Keratinocyte (primary cell): Measurements from ENCODE around the gene NLRC3. TPM values are rescaled to one million over a fixed set of nuclear protein-coding genes. Genes with fewer than 3 reads are reported as not detected.
"Not testable (repeated sequence)": the region's sequence is repeated elsewhere in the genome, so short reads cannot be mapped to it uniquely, and the experiment has no call there.

Source experiments
- DNase-seq: peaks from one replicate; pipeline ENCODE4 v3.0.0-alpha.2; 2011; ENCODE audit warnings: low read depth, missing footprints, low spot score
- FAIRE-seq: peaks from 2 replicates; lab custom pipeline; 2011; peaks lifted over from hg19 to GRCh38; lab: Jason Lieb, UNC
- H2AFZ ChIP-seq: 2 replicates; pipeline ENCODE4 v1.6.0; 2012; ENCODE audit warnings: low read length, control low read depth, inconsistent platforms; ENCODE audit not compliant: control insufficient read depth
- H3K27ac ChIP-seq: 2 replicates; pipeline ENCODE4 v1.5.1; 2011; ENCODE audit warnings: low read length; ENCODE audit not compliant: control insufficient read depth, insufficient read depth
- H3K27me3 ChIP-seq: 3 replicates; pipeline ENCODE4 v1.6.0; 2011; ENCODE audit warnings: low read length; ENCODE audit not compliant: control insufficient read depth, insufficient read depth; ENCODE audit errors: extremely low read depth
- H3K36me3 ChIP-seq, 2 experiments: 2 replicates in 1 of 2; 3 replicates in 1 of 2; pipeline ENCODE4 v1.5.1; 2011; ENCODE audit warnings: low read length in 2 of 2, mild to moderate bottlenecking in 1 of 2; ENCODE audit not compliant: control insufficient read depth in 2 of 2, insufficient read depth in 2 of 2; ENCODE audit errors: extremely low read depth in 1 of 2
- H3K4me1 ChIP-seq: 3 replicates; pipeline ENCODE4 v1.5.1; 2011; ENCODE audit warnings: low read length; ENCODE audit not compliant: control insufficient read depth, insufficient read depth; ENCODE audit errors: extremely low read depth
- H3K4me2 ChIP-seq: 3 replicates; pipeline ENCODE4 v1.6.0; 2011; ENCODE audit warnings: low read depth, low read length; ENCODE audit not compliant: control insufficient read depth, insufficient read depth; ENCODE audit errors: extremely low read depth
- H3K4me3 ChIP-seq, 3 experiments: fragments of 200-600 bp in 1 of 3; sonication (generic) in 1 of 3; 2 replicates in 2 of 3; 3 replicates in 1 of 3; pipeline ENCODE4 v1.5.1; 2011 to 2016; ENCODE audit warnings: low read length in 3 of 3, mild to moderate bottlenecking in 3 of 3, control low read depth in 2 of 3, inconsistent platforms in 1 of 3, low read depth in 1 of 3, mixed read lengths in 1 of 3, mixed run types in 1 of 3, moderate library complexity in 1 of 3; ENCODE audit not compliant: control insufficient read depth in 2 of 3, insufficient read depth in 2 of 3; ENCODE audit errors: extremely low read depth in 1 of 3
- H3K79me2 ChIP-seq: 2 replicates; pipeline ENCODE4 v1.6.0; 2012; ENCODE audit warnings: low read length; ENCODE audit not compliant: control insufficient read depth, insufficient read depth
- H3K9ac ChIP-seq: 3 replicates; pipeline ENCODE4 v1.6.0; 2011; ENCODE audit warnings: low read length; ENCODE audit not compliant: control insufficient read depth, insufficient read depth; ENCODE audit errors: extremely low read depth
- H3K9me1 ChIP-seq: 3 replicates; pipeline ENCODE4 v1.6.0; 2011; ENCODE audit warnings: low read length; ENCODE audit not compliant: control insufficient read depth, insufficient read depth; ENCODE audit errors: extremely low read depth
- H3K9me3 ChIP-seq: 2 replicates; pipeline ENCODE4 v1.5.1; 2012; ENCODE audit warnings: low read depth, low read length; ENCODE audit not compliant: control insufficient read depth
- H4K20me1 ChIP-seq: 3 replicates; pipeline ENCODE4 v1.6.0; 2011; ENCODE audit warnings: low read length; ENCODE audit not compliant: control insufficient read depth, insufficient read depth; ENCODE audit errors: extremely low read depth
- EZH2 ChIP-seq: IDR thresholded peaks from one replicate; pipeline ENCODE4 v1.6.1; 2012; ENCODE audit warnings: inconsistent platforms, mild to moderate bottlenecking, low read length, moderate library complexity
- dilution Hi-C: fragments of 300-500 bp; cut with MboI; formaldehyde crosslinking; loops from one replicate; pipeline ENCODE4 v1.7.0; 2020; ENCODE audit warnings: low sequenced_read_pairs; ENCODE audit not compliant: extremely low pct_ligation_motif_present
- polyA plus RNA-seq, 5 experiments: library from polyadenylated mRNA; depleted of rRNA in 3 of 5; stranded (reverse) in 3 of 5; stranded (forward) in 1 of 5; unstranded in 1 of 5; fragments of >200 nt; gene quantifications; 1 replicate in 1 of 5; 2 replicates in 3 of 5; 3 replicates in 1 of 5; pipeline versions ENCODE4 v1.2.1 to v1.2.3, GENCODE V29; 2011 to 2012; ENCODE audit warnings: missing spikeins in 2 of 5, low read depth in 1 of 5, low replicate concordance in 1 of 5
- TF ChIP-seq, protein P1 (sequence below), 3 experiments: IDR thresholded peaks in 1 of 3; conservative IDR thresholded peaks in 1 of 3; optimal IDR thresholded peaks in 1 of 3; 2 replicates in 2 of 3; 3 replicates in 1 of 3; pipeline versions ENCODE3 to v1.5.1; 2011; ENCODE audit warnings: low read length in 3 of 3, mild to moderate bottlenecking in 3 of 3, moderate library complexity in 2 of 3, control low read depth in 1 of 3, inconsistent platforms in 1 of 3; ENCODE audit not compliant: insufficient read depth in 2 of 3; ENCODE audit errors: extremely low read depth in 1 of 3

The NLRC3 gene
- polyA plus RNA-seq, 1 donor (not counting 4 experiments of a cell fraction or from before 2014, with no cell fraction given), result not detected

DNA sequence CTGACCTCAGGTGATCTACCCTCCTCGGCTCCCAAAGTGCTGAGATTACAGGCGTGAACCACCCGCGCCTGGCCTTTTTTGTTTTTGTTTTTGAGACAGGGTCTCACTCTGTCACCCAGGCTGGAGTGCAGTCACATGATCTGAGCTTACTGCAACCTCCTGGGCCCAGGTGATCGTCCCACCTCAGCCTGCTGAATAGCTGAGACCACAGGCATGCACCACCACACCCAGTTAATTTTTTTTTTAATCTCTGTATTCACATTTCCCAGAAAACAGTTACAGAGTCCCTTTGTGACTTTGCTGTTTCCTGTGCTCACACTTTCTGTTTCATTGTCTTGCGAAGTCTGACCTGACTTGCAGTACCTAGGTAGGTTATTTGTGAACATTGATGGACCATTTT, 73.7 kb downstream of the NLRC3 start:
- peak overlapping the region; percentile 13 for H3K27ac ChIP-seq
- no peaks in the 10 kb centered on the region for H4K20me1 ChIP-seq
- peaks cover 2 to 3% of the 10 kb centered on the region in 2 experiments for H3K36me3 ChIP-seq
- H3K9ac ChIP-seq, result no peak overlapping the region
- H3K4me1 ChIP-seq, result peaks cover 11% of the 10 kb centered on the region
- FAIRE-seq (no peak), DNase-seq (no peak)
- peaks cover 2% of the 10 kb centered on the region for H3K9me1 ChIP-seq
- H3K79me2 ChIP-seq, result peaks cover 5% of the 10 kb centered on the region
- H3K9me3 ChIP-seq, result no peaks in the 10 kb centered on the region
- H3K4me3 ChIP-seq, result no peak overlapping the region
- peak overlapping the region; percentile 39 for H2AFZ ChIP-seq
- H3K4me2 ChIP-seq, result no peak overlapping the region
- TF ChIP-seq, protein P1, sequence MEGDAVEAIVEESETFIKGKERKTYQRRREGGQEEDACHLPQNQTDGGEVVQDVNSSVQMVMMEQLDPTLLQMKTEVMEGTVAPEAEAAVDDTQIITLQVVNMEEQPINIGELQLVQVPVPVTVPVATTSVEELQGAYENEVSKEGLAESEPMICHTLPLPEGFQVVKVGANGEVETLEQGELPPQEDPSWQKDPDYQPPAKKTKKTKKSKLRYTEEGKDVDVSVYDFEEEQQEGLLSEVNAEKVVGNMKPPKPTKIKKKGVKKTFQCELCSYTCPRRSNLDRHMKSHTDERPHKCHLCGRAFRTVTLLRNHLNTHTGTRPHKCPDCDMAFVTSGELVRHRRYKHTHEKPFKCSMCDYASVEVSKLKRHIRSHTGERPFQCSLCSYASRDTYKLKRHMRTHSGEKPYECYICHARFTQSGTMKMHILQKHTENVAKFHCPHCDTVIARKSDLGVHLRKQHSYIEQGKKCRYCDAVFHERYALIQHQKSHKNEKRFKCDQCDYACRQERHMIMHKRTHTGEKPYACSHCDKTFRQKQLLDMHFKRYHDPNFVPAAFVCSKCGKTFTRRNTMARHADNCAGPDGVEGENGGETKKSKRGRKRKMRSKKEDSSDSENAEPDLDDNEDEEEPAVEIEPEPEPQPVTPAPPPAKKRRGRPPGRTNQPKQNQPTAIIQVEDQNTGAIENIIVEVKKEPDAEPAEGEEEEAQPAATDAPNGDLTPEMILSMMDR (optimal IDR thresholded peaks at IDR 0.05 in 1 of 3, IDR thresholded peaks at IDR 0.05 in 1 of 3, conservative IDR thresholded peaks at IDR 0.05 in 1 of 3; ENCODE audit: extremely low read depth in 1 of 3, insufficient read depth in 2 of 3, low read length in 3 of 3), result no peak
- TF ChIP-seq EZH2, result no peak
- dilution Hi-C loops, result no loop called here
- H3K27me3 ChIP-seq, result no peaks in the 10 kb centered on the region

DNA sequence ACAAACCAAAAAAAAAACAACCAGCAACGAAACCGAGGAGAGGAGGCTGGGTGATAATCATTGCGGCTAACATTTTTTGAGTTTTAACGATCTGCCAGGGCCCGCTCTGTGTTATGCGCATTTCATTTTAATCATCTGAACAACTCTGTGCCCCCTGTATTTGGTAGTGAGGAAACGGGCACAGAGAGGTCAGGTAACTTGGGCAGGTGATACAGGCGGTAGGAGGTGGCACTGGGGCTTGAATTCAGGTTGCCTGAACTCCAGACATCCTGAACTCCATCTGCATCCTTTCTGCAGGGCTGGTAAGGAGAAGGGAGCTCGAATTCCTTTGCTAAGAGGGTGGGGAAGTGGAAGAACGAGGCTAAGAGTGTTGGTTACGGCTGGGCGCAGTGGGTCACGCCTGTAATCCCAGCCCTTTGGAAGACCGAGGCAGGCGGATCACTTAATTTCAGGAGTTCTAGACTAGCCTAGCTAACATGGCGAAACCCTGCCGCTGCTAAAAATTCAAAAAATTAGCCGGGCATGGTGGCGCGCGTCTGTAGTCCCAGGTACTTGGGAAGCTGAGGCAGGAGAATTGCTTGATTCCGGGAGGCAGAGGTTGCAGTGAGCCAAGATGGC, 75.3 kb downstream of the NLRC3 start:
- dilution Hi-C loops, result no loop called here
- TF ChIP-seq EZH2, result no peak
- TF ChIP-seq, protein P1 (optimal IDR thresholded peaks at IDR 0.05 in 1 of 3, IDR thresholded peaks at IDR 0.05 in 1 of 3, conservative IDR thresholded peaks at IDR 0.05 in 1 of 3; ENCODE audit: extremely low read depth in 1 of 3, insufficient read depth in 2 of 3, low read length in 3 of 3), result no peak
- H2AFZ ChIP-seq, result peak overlapping the region; percentile 20
- H3K4me3 ChIP-seq, result peak overlapping the region; percentile 79 to 93 (median 86)
- H3K4me2 ChIP-seq, result peak overlapping the region; percentile 85
- peaks cover 5% of the 10 kb centered on the region for H3K79me2 ChIP-seq
- H3K9me3 ChIP-seq, result no peaks in the 10 kb centered on the region
- DNase-seq (no peak), FAIRE-seq (no peak)
- H3K27me3 ChIP-seq, result no peaks in the 10 kb centered on the region
- H3K36me3 ChIP-seq, result peaks cover 0 to 2% of the 10 kb centered on the region in 2 experiments
- H3K27ac ChIP-seq, result peak overlapping the region; percentile 64
- peak overlapping the region; percentile 77 for H3K9ac ChIP-seq
- H4K20me1 ChIP-seq, result no peaks in the 10 kb centered on the region
- H3K4me1 ChIP-seq, result peaks cover 11% of the 10 kb centered on the region
- H3K9me1 ChIP-seq, result peaks cover 2% of the 10 kb centered on the region

DNA sequence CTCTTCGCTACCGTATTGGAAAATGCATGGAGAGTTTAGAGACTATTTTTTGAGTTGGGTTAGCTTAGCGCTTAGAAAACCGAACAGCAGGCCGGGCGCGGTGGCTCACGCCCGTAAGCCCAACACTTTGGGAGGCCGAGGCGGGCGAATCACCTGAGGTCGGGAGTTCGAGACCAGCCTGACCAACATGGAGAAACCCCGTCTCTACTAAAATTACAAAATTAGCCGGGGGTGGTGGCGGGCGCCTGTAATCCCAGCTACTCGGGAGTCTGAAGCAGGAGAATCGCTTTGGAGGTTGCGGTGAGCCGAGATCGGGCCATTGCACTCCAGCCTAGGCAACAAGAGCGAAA, 75.8 kb downstream of the NLRC3 start:
- peak overlapping the region; percentile 90 for H2AFZ ChIP-seq
- H3K79me2 ChIP-seq, H3K36me3 ChIP-seq, FAIRE-seq, H3K9me3 ChIP-seq, H4K20me1 ChIP-seq, DNase-seq, dilution Hi-C loops, H3K9me1 ChIP-seq, H3K27me3 ChIP-seq: not testable (repeated sequence)
- peak overlapping the region; percentile 79 to 93 (median 86) for H3K4me3 ChIP-seq
- peak overlapping the region; percentile 85 for H3K4me2 ChIP-seq
- peak overlapping the region; percentile 64 for H3K27ac ChIP-seq
- peaks cover 11% of the 10 kb centered on the region for H3K4me1 ChIP-seq
- H3K9ac ChIP-seq, result peak overlapping the region; percentile 77
